Bronchial epithelial cell (primary cell): ENCODE measurements around the gene NYNRIN. TPM values are rescaled to one million over a fixed set of nuclear protein-coding genes. Genes with fewer than 3 reads are reported as not detected.

Experiments
- DNase-seq: peaks from one replicate; pipeline ENCODE4 v3.0.0-alpha.2; 2010; ENCODE audit warnings: low read depth
- FAIRE-seq: peaks from 2 replicates; lab custom pipeline; 2011; peaks lifted over from hg19 to GRCh38; lab: Jason Lieb, UNC
- H3K27me3 ChIP-seq: 2 replicates; pipeline ENCODE4 v1.5.1; 2011; ENCODE audit warnings: low read length; ENCODE audit not compliant: control insufficient read depth, insufficient read depth
- H3K36me3 ChIP-seq: 2 replicates; pipeline ENCODE4 v1.5.1; 2011; ENCODE audit warnings: low read length; ENCODE audit not compliant: control insufficient read depth, insufficient read depth
- H3K4me3 ChIP-seq: 2 replicates; pipeline ENCODE4 v1.5.1; 2011; ENCODE audit warnings: mild to moderate bottlenecking, low read depth, low read length, control low read depth
- total RNA-seq: library from RNA; depleted of rRNA; stranded (reverse); fragments of >200 nt; gene quantifications from 2 replicates; pipeline ENCODE4 v1.2.1, GENCODE V29; 2014
- TF ChIP-seq, protein P1 (sequence below): IDR thresholded peaks from 2 replicates; pipeline ENCODE4 v1.5.1; 2011; ENCODE audit warnings: mild to moderate bottlenecking, moderate library complexity, low read length, control low read depth, inconsistent platforms; ENCODE audit not compliant: insufficient read depth, severe bottlenecking

NYNRIN gene
- total RNA-seq, 1 donor from 2014 or later, result 2.6 TPM

DNA sequence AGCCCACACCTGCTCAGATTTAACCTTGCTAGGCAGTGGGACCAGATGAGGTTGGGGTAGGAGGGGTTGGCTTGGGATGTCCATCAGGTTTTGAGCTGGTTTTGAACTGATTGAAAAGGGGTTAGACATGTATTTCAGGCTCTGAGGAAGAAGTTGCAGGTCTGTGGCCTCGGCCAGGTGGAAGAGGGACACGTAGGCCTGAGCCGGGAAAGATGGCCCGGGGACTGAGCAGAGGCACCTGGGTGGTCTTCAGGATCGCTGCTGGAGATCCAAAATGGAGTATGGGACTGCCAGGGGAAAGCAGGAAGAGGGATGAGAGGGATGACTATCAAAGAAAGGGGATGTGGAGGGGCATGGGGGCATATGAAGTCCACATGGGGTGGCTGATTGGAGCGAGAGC is 7.6 kb downstream of the NYNRIN start:
- DNase-seq, result no peak
- peaks cover 3% of the 10 kb centered on the region for H3K36me3 ChIP-seq
- no peaks in the 10 kb centered on the region for H3K27me3 ChIP-seq
- no peak for FAIRE-seq
- no peak overlapping the region for H3K4me3 ChIP-seq
- TF ChIP-seq, protein P1, sequence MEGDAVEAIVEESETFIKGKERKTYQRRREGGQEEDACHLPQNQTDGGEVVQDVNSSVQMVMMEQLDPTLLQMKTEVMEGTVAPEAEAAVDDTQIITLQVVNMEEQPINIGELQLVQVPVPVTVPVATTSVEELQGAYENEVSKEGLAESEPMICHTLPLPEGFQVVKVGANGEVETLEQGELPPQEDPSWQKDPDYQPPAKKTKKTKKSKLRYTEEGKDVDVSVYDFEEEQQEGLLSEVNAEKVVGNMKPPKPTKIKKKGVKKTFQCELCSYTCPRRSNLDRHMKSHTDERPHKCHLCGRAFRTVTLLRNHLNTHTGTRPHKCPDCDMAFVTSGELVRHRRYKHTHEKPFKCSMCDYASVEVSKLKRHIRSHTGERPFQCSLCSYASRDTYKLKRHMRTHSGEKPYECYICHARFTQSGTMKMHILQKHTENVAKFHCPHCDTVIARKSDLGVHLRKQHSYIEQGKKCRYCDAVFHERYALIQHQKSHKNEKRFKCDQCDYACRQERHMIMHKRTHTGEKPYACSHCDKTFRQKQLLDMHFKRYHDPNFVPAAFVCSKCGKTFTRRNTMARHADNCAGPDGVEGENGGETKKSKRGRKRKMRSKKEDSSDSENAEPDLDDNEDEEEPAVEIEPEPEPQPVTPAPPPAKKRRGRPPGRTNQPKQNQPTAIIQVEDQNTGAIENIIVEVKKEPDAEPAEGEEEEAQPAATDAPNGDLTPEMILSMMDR, result no peak

DNA sequence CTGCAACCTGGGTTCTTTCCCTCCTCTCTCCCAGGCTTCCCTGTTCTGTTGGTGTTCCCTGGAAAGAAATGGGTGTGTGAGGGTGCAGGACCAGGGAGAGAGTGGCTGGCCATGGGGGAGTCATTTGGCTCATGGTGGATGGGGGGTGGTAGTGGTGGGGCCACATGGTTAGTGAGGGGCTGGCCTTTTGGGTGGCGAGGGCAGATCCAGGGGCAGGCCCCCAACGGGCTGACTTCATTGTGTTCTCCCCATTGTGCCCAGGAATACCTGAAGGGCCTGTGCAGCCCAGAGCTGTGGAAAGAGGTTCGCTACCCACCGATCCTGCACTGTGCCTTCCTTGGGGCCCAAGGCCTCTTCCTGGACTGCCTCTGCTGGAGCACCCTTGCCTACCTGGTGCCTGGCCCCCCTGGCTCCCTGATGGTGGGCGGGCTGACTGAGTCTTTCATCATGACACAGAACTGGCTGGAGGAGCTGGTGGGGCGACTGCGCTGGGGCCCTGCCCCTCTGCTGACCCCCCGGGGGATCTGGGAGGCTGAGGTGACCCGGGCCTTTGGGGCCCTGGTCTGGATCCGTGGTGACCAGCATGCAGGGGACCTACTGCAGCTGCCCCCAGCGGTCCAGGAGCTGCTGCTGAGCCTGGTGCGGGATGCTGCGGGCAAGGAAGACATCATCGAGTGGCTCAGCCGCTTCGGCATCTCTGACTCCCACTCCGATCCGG is 9.0 kb downstream of the NYNRIN start:
- FAIRE-seq (no peak), DNase-seq (no peak)
- H3K27me3 ChIP-seq, result no peaks in the 10 kb centered on the region
- TF ChIP-seq, protein P1, result no peak
- peaks cover 3% of the 10 kb centered on the region for H3K36me3 ChIP-seq
- no peak overlapping the region for H3K4me3 ChIP-seq

- peaks cover 5% of the 10 kb centered on the region for H3K36me3 ChIP-seq
- H3K4me3 ChIP-seq, result no peak overlapping the region
- FAIRE-seq (peak; percentile 36), DNase-seq (no peak)
- no peaks in the 10 kb centered on the region for H3K27me3 ChIP-seq
- TF ChIP-seq, protein P1, result no peak
Measured at GRCh38 chr14:24408764-24409163, 10.0 kb downstream of the NYNRIN start.

DNA sequence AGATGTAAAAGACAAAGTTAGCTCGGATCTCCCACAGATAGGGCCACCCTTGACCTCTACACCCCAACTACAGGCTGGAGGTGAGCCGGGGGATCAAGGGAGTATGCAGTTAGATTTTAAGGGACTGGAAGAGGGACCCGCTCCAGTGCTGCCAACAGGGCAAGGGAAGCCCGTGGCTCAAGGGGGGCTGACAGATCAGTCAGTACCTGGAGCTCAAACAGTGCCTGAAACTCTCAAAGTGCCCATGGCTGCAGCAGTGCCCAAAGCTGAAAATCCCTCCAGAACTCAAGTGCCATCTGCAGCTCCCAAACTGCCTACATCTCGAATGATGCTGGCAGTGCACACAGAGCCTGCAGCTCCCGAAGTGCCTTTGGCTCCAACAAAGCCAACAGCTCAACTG is 10.4 kb downstream of the NYNRIN start:
- H3K36me3 ChIP-seq, result peaks cover 5% of the 10 kb centered on the region
- no peak for FAIRE-seq

GRCh38 chr14:24409956-24410355 is 11.2 kb downstream of the NYNRIN start:
- DNase-seq (no peak), FAIRE-seq (no peak)
- TF ChIP-seq, protein P1, result no peak
- Histone ChIP-seq H3K4me3 (no peak overlapping the region), H3K36me3 (peaks cover 9% of the 10 kb centered on the region), H3K27me3 (no peaks in the 10 kb centered on the region)

More for the DNA sequence above, 10.4 kb downstream of the NYNRIN start:
- Histone ChIP-seq H3K27me3 (no peaks in the 10 kb centered on the region), H3K4me3 (no peak overlapping the region)
- no peak for DNase-seq
- TF ChIP-seq, protein P1, result no peak
